Sigmoid colon (tissue), 7 donors: ENCODE measurements around the gene FUT8. TPM values are rescaled to one million over a fixed set of nuclear protein-coding genes. Genes with fewer than 3 reads are reported as not detected.
"Not testable (repeated sequence)": the region's sequence is repeated elsewhere in the genome, so short reads cannot be mapped to it uniquely, and the experiment has no call there.

Experiments used
- DNase-seq: peaks from one replicate; pipeline ENCODE4 v3.0.0-alpha.2; 2019
- H3K27ac ChIP-seq, 4 donors: fragments of 200-600 bp; sonication (generic); one replicate each; pipeline ENCODE4 v1.5.1; 2016 to 2019; ENCODE audit warnings: mild to moderate bottlenecking in 1 of 4
- H3K27me3 ChIP-seq, 3 donors: fragments of 200-600 bp; sonication (generic); one replicate each; pipeline ENCODE4 v1.5.1; 2019; ENCODE audit warnings: mild to moderate bottlenecking in 1 of 3
- H3K36me3 ChIP-seq, 4 donors: fragments of 200-600 bp; sonication (generic); one replicate each; pipeline ENCODE4 v1.5.1; 2016 to 2019
- H3K4me1 ChIP-seq, 4 donors: fragments of 200-600 bp; sonication (generic); one replicate each; pipeline ENCODE4 v1.5.1; 2017 to 2019
- H3K4me3 ChIP-seq, 4 donors: fragments of 200-600 bp; sonication (generic); one replicate each; pipeline ENCODE4 v1.5.1; 2017 to 2019; ENCODE audit warnings: mild to moderate bottlenecking in 2 of 4, moderate library complexity in 1 of 4
- H3K9me3 ChIP-seq, 4 donors: fragments of 200-600 bp in 3 of 4; sonication (generic) in 3 of 4; one replicate each; pipeline versions ENCODE4 v1.5.1 to v1.6.1; 2013 to 2019
- CTCF ChIP-seq, 4 experiments: fragments of 450-650 bp in 3 of 4; fragments of 200-600 bp in 1 of 4; IDR thresholded peaks; one replicate each; pipeline ENCODE4 v1.5.1; 2016 to 2019; ENCODE audit warnings: antibody characterized with exemption in 4 of 4, mild to moderate bottlenecking in 3 of 4, moderate library complexity in 2 of 4
- EP300 ChIP-seq, 4 donors: sonication (generic); formaldehyde crosslinking; IDR thresholded peaks; one replicate each; pipeline ENCODE4 v1.6.1; 2017; ENCODE audit warnings: antibody characterized with exemption in 4 of 4
- POLR2A ChIP-seq, 2 donors: fragments of 450-650 bp; IDR thresholded peaks; one replicate each; pipeline ENCODE4 v1.6.1; 2016; ENCODE audit warnings: antibody characterized with exemption in 2 of 2, mild to moderate bottlenecking in 2 of 2, moderate library complexity in 2 of 2
- POLR2AphosphoS5 ChIP-seq, 4 donors: sonication (generic); formaldehyde crosslinking; IDR thresholded peaks; one replicate each; pipeline ENCODE4 v1.6.1; 2017; ENCODE audit warnings: antibody characterized with exemption in 4 of 4
- WGBS, 2 donors: extraction: QIAGEN DNeasy Blood & Tissue Kit; methylation state at CpG; one replicate each; pipeline ENCODE4 v1.1.7; 2013; 5-methylcytosine and 5-hydroxymethylcytosine counted together
- intact Hi-C: fragments of 100-400 bp; cut with DNase I; formaldehyde crosslinking; loops from one replicate; pipeline ENCODE4 v1.15.1; 2023
- polyA plus RNA-seq, 3 donors: library from polyadenylated mRNA; stranded (reverse); fragments of 200-250 nt; gene quantifications; one replicate each; pipeline ENCODE4 v1.2.3, GENCODE V29; 2013
- total RNA-seq, 4 donors: library from RNA; depleted of rRNA; stranded (reverse); fragments of >200 nt; gene quantifications; one replicate each; pipeline ENCODE4 v1.1.0, GENCODE V29; 2016
- donor health status: healthy with polysubstance abuse.
- donor health status: Bipolar disorder and iron deficiency.
- donor health status: healthy.

Gene FUT8
- total and polyA plus RNA-seq, 7 donors: 2.5 to 53.9 (median 22.0) TPM

GRCh38 chr14:65456247-65456646 lies 43.7 kb downstream of the FUT8 start:
- TF ChIP-seq POLR2AphosphoS5 (IDR thresholded peaks at IDR 0.05) (no peak), POLR2A (IDR thresholded peaks at IDR 0.05) (no peak), EP300 (IDR thresholded peaks at IDR 0.05) (no peak), CTCF (IDR thresholded peaks at IDR 0.05) (no peak)

GRCh38 chr14:65461730-65462129 lies 49.2 kb downstream of the FUT8 start:
- H3K36me3 ChIP-seq: no peaks in the 10 kb centered on the region
- no peaks in the 10 kb centered on the region for H3K9me3 ChIP-seq
- H3K27ac ChIP-seq: peak overlapping the region in 1 of 4 donors; percentile 3
- intact Hi-C loops: no loop called here
- DNase-seq: no peak
- no peak overlapping the region for H3K4me3 ChIP-seq
- peaks cover 0 to 6% (median 0%) of the 10 kb centered on the region in 4 donors for H3K4me1 ChIP-seq
- no peaks in the 10 kb centered on the region for H3K27me3 ChIP-seq
- WGBS, 2 donors: 72 to 93% methylated on average over 2 of the region's 2 CpGs
- TF ChIP-seq POLR2AphosphoS5 (IDR thresholded peaks at IDR 0.05) (no peak), POLR2A (IDR thresholded peaks at IDR 0.05) (no peak), CTCF (IDR thresholded peaks at IDR 0.05) (no peak), EP300 (IDR thresholded peaks at IDR 0.05) (no peak)

More at GRCh38 chr14:65456247-65456646, 43.7 kb downstream of the FUT8 start:
- Histone ChIP-seq H3K9me3 (no peaks in the 10 kb centered on the region), H3K4me1 (peaks cover 0 to 10% (median under 1%) of the 10 kb centered on the region in 4 donors), H3K27me3 (no peaks in the 10 kb centered on the region), H3K4me3 (no peak overlapping the region), H3K27ac (no peak overlapping the region), H3K36me3 (peaks cover 0 to 4% (median 0%) of the 10 kb centered on the region in 4 donors)
- 93 to 100% methylated on average over 1 of the region's 1 CpG for WGBS, 2 donors
- intact Hi-C loops: no loop called here
- DNase-seq: no peak

GRCh38 chr14:65462411-65462810 lies 49.9 kb downstream of the FUT8 start:
- TF ChIP-seq POLR2A (IDR thresholded peaks at IDR 0.05): no peak
- no peak for TF ChIP-seq EP300 (IDR thresholded peaks at IDR 0.05)
- TF ChIP-seq CTCF (IDR thresholded peaks at IDR 0.05): no peak
- TF ChIP-seq POLR2AphosphoS5 (IDR thresholded peaks at IDR 0.05): no peak
- no peak for DNase-seq
- no peaks in the 10 kb centered on the region for H3K27me3 ChIP-seq
- intact Hi-C loops: no loop called here
- H3K36me3 ChIP-seq: no peaks in the 10 kb centered on the region
- H3K4me3 ChIP-seq: no peak overlapping the region
- peaks cover 0 to 6% (median 0%) of the 10 kb centered on the region in 4 donors for H3K4me1 ChIP-seq
- WGBS, 2 donors: 73 to 82% methylated on average over 3 of the region's 3 CpGs
- no peaks in the 10 kb centered on the region for H3K9me3 ChIP-seq
- H3K27ac ChIP-seq: peak overlapping the region in 1 of 4 donors; percentile 3

GRCh38 chr14:65465584-65465983 lies 53.1 kb downstream of the FUT8 start:
- no peak for DNase-seq
- Histone ChIP-seq H3K4me3 (no peak overlapping the region), H3K27ac (no peak overlapping the region), H3K4me1 (peaks cover 0 to 6% (median 0%) of the 10 kb centered on the region in 4 donors), H3K36me3 (no peaks in the 10 kb centered on the region), H3K9me3 (no peaks in the 10 kb centered on the region), H3K27me3 (no peaks in the 10 kb centered on the region)
- intact Hi-C loops: no loop called here
- WGBS, 2 donors: 95 to 96% methylated on average over 1 of the region's 1 CpG
- TF ChIP-seq CTCF (IDR thresholded peaks at IDR 0.05) (no peak), POLR2A (IDR thresholded peaks at IDR 0.05) (no peak), EP300 (IDR thresholded peaks at IDR 0.05) (no peak), POLR2AphosphoS5 (IDR thresholded peaks at IDR 0.05) (no peak)

GRCh38 chr14:65467926-65468325 lies 55.4 kb downstream of the FUT8 start:
- H3K36me3 ChIP-seq, H3K4me1 ChIP-seq, H3K27ac ChIP-seq, H3K4me3 ChIP-seq, intact Hi-C loops, DNase-seq, H3K9me3 ChIP-seq, H3K27me3 ChIP-seq: not testable (repeated sequence)
- 91% methylated on average over 8 of the region's 8 CpGs for WGBS, 2 donors
